ENCODE results near the gene TNC.

The TNC gene

GRCh38 chr9:115117999-115118878 is at the start of gene TNC:
Gene TNC, minus strand, starts transcription at chr9:115118157. Its CDS starts 27,139 bp downstream, at chr9:115091018.
- no peak for DNase-seq

- no peak for DNase-seq
These were observed 49.2 kb upstream of the TNC start for GRCh38 chr9:115167175-115167574.

- DNase-seq = no peak
These were observed 47.3 kb upstream of the TNC start for GRCh38 chr9:115165233-115165632.

GRCh38 chr9:115164511-115164974 is 46.6 kb upstream of the TNC start:
- DNase-seq = no peak

- DNase-seq = no peak
These were observed 45.0 kb upstream of the TNC start for GRCh38 chr9:115162946-115163345.

GRCh38 chr9:115161446-115161845 is 43.5 kb upstream of the TNC start:
- DNase-seq = no peak

- no peak for DNase-seq
These were observed 40.9 kb upstream of the TNC start for GRCh38 chr9:115158661-115159481.

GRCh38 chr9:115157245-115157674 is 39.3 kb upstream of the TNC start:
- no peak for DNase-seq

- no peak for DNase-seq
These were observed 37.1 kb upstream of the TNC start for GRCh38 chr9:115155037-115155436.

GRCh38 chr9:115154617-115155016 is 36.7 kb upstream of the TNC start:
- DNase-seq = no peak

GRCh38 chr9:115152281-115152820 is 34.4 kb upstream of the TNC start:
- DNase-seq = no peak

GRCh38 chr9:115148721-115149120 is 30.8 kb upstream of the TNC start:
- DNase-seq = no peak

GRCh38 chr9:115146581-115147021 is 28.6 kb upstream of the TNC start:
- no peak for DNase-seq

GRCh38 chr9:115144706-115145105 is 26.7 kb upstream of the TNC start:
- no peak for DNase-seq

GRCh38 chr9:115143689-115144088 is 25.7 kb upstream of the TNC start:
- DNase-seq = no peak

GRCh38 chr9:115142517-115143270 is 24.7 kb upstream of the TNC start:
- no peak for DNase-seq

GRCh38 chr9:115142090-115142489 is 24.1 kb upstream of the TNC start:
- DNase-seq = no peak

- DNase-seq = no peak
These were observed 23.7 kb upstream of the TNC start for GRCh38 chr9:115141612-115142011.

- no peak for DNase-seq
These were observed 20.2 kb upstream of the TNC start for GRCh38 chr9:115138151-115138550.

- no peak for DNase-seq
These were observed 19.6 kb upstream of the TNC start for GRCh38 chr9:115137526-115137925.

GRCh38 chr9:115135821-115136778 is 18.1 kb upstream of the TNC start:
- DNase-seq = no peak

Measured in bone marrow (tissue), 2 donors.